Right atrium auricular region (tissue), 2 donors: ENCODE data around the gene SPTBN1. TPM values are rescaled to one million over a fixed set of nuclear protein-coding genes. Genes with fewer than 3 reads are reported as not detected.

Experiments used
- DNase-seq: peaks from one replicate; pipeline ENCODE4 v3.0.0-alpha.2; 2019; ENCODE audit warnings: low spot score
- H3K27ac ChIP-seq, 2 donors: fragments of 200-600 bp; sonication (generic); 1 replicate in 1 of 2; 2 replicates in 1 of 2; pipeline ENCODE4 v1.5.1; 2016 to 2019
- H3K27me3 ChIP-seq, 2 donors: fragments of 200-600 bp; sonication (generic); one replicate each; pipeline versions ENCODE4 v1.5.1 to v1.6.0; 2017 to 2019
- H3K36me3 ChIP-seq: fragments of 200-600 bp; sonication (generic); one replicate; pipeline ENCODE4 v1.5.1; 2016
- H3K4me1 ChIP-seq, 2 donors: fragments of 200-600 bp; sonication (generic); one replicate each; pipeline versions ENCODE4 v1.5.1 to v1.6.0; 2017 to 2019
- H3K4me3 ChIP-seq, 2 donors: fragments of 200-600 bp; sonication (generic); 1 replicate in 1 of 2; 2 replicates in 1 of 2; pipeline ENCODE4 v1.5.1; 2017 to 2019; ENCODE audit warnings: mild to moderate bottlenecking in 1 of 2, moderate library complexity in 1 of 2
- H3K9me3 ChIP-seq, 2 donors: fragments of 200-600 bp; sonication (generic); one replicate each; pipeline ENCODE4 v1.5.1; 2019
- CTCF ChIP-seq, 2 donors: fragments of 200-600 bp; sonication (generic); IDR thresholded peaks; one replicate each; pipeline ENCODE4 v1.5.1; 2019; ENCODE audit warnings: antibody characterized with exemption in 2 of 2
- total RNA-seq, 2 donors: library from RNA; depleted of rRNA; stranded (reverse); fragments of >200 nt; gene quantifications; one replicate each; pipeline ENCODE4 v1.1.0, GENCODE V29; 2016

Gene SPTBN1
- total RNA-seq, 2 donors from 2014 or later: 265 to 382 TPM

DNA sequence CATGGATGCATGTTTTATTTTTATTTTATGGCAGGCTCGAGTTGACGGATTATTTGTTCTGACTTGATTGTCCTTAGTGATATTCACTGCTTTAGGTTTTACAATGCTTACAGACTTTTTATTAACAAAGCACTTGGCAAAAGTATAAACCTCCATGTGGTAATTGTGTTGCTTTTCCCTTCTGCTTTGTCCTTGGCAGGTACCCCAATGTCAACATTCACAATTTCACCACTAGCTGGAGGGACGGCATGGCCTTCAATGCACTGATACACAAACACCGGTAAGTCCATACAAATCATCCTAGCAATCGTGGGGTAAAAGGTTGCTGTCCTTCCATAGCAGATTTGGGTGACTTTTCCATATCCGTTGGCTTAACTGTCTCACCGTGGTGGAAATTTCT, 161.3 kb downstream of the SPTBN1 start:
- no peak for DNase-seq
- Histone ChIP-seq H3K36me3 (peaks cover 70% of the 10 kb centered on the region), H3K4me1 (peaks cover 0 to 73% of the 10 kb centered on the region in 2 donors), H3K27ac (no peak overlapping the region), H3K27me3 (no peaks in the 10 kb centered on the region), H3K4me3 (no peak overlapping the region), H3K9me3 (no peaks in the 10 kb centered on the region)
- no peak for TF ChIP-seq CTCF (IDR thresholded peaks at IDR 0.05)

DNA sequence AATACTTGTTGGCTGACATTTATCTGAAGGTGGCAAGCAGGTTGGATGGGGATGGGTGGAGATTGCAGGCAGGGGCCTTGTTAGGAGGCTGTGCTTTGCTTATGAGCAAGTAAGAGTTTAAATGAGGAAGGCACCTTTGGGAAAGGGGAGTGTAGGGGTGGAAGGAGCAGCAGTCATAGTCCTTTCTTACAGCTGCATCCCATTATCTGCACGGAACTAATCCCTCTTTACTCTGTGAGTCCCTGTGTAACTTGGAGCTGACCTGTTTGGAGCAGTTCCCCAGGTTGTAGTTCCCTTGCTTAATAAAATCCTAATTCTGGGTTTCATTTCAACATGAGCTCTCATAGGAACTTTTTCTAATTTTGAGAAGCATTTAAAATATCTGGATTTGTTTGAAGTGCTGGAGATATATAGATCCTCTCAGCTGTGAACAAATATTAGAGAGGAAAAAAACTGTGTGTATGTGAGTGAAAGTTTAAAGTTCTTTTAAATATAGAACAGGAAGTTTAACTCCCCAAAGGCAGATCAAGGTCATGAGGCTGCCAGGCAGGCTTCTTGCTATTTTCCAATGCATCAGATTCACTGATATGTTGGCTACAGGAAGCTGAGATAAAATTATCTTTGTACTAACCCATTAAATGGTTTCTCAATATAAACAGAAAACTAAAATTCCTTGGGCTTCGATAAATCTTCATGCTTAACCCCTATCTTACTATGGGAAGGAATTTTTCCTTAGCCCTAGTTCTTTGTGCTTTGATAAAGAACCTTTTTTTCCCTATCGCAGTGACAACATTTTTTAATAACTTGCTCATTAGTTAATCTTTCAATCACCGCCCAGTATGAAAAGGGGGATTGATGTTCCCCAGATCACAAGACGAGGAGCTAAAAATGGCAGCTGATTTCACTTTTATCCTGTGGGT, 162.8 kb downstream of the SPTBN1 start:
- peaks cover 72% of the 10 kb centered on the region for H3K36me3 ChIP-seq
- H3K27me3 ChIP-seq: no peaks in the 10 kb centered on the region
- TF ChIP-seq CTCF (IDR thresholded peaks at IDR 0.05): no peak
- H3K4me3 ChIP-seq: no peak overlapping the region
- DNase-seq: no peak
- H3K4me1 ChIP-seq: peaks cover 0 to 67% of the 10 kb centered on the region in 2 donors
- no peaks in the 10 kb centered on the region for H3K9me3 ChIP-seq
- H3K27ac ChIP-seq: peak overlapping the region; percentile 42 to 57

GRCh38 chr2:54619660-54620231, 163.6 kb downstream of the SPTBN1 start:
- no peaks in the 10 kb centered on the region for H3K9me3 ChIP-seq
- peak overlapping the region; percentile 42 to 57 for H3K27ac ChIP-seq
- TF ChIP-seq CTCF (IDR thresholded peaks at IDR 0.05): no peak
- no peak for DNase-seq
- H3K36me3 ChIP-seq: peaks cover 80% of the 10 kb centered on the region
- no peak overlapping the region for H3K4me3 ChIP-seq
- peaks cover 0 to 67% of the 10 kb centered on the region in 2 donors for H3K4me1 ChIP-seq
- H3K27me3 ChIP-seq: no peaks in the 10 kb centered on the region

- DNase-seq: no peak
- no peak overlapping the region for H3K4me3 ChIP-seq
- H3K36me3 ChIP-seq: peaks cover 85% of the 10 kb centered on the region
- no peaks in the 10 kb centered on the region for H3K9me3 ChIP-seq
- H3K4me1 ChIP-seq: peaks cover 0 to 63% of the 10 kb centered on the region in 2 donors
- H3K27me3 ChIP-seq: no peaks in the 10 kb centered on the region
- TF ChIP-seq CTCF (IDR thresholded peaks at IDR 0.05): no peak
- no peak overlapping the region for H3K27ac ChIP-seq
These were observed 164.8 kb downstream of the SPTBN1 start for GRCh38 chr2:54620948-54621347.

- no peak overlapping the region for H3K4me3 ChIP-seq
- peaks cover 94% of the 10 kb centered on the region for H3K36me3 ChIP-seq
- no peaks in the 10 kb centered on the region for H3K27me3 ChIP-seq
- H3K4me1 ChIP-seq: peaks cover 0 to 34% of the 10 kb centered on the region in 2 donors
- H3K27ac ChIP-seq: peak overlapping the region; percentile 26 to 45
- TF ChIP-seq CTCF (IDR thresholded peaks at IDR 0.05): no peak
- no peaks in the 10 kb centered on the region for H3K9me3 ChIP-seq
- DNase-seq: no peak
These were observed 168.5 kb downstream of the SPTBN1 start for GRCh38 chr2:54624591-54625071.
